MM.1S (cell line): ENCODE measurements around the gene RPL32.

Experiments
- DNase-seq: peaks from one replicate; pipeline ENCODE4 v3.0.0-alpha.2; 2015
- H2AFZ ChIP-seq: fragments of 300-600 bp; sonication (generic); 2 replicates; pipeline ENCODE4 v1.6.0; 2016; ENCODE audit warnings: antibody characterized with exemption, low read length
- H3F3A ChIP-seq: fragments of 300-600 bp; sonication (generic); 2 replicates; pipeline ENCODE4 v1.6.1; 2016; ENCODE audit warnings: mild to moderate bottlenecking, antibody characterized with exemption, low read length, moderate library complexity, mixed read lengths; ENCODE audit not compliant: insufficient read depth
- H3K27ac ChIP-seq: fragments of 300-600 bp; sonication (generic); 2 replicates; pipeline ENCODE4 v1.5.1; 2016; ENCODE audit warnings: mild to moderate bottlenecking, low read length
- H3K27me3 ChIP-seq: fragments of 300-600 bp; sonication (generic); replicated peaks from 2 replicates; pipeline ENCODE4 v1.6.0; 2016; ENCODE audit warnings: low read length; ENCODE audit not compliant: insufficient read depth
- H3K36me3 ChIP-seq: fragments of 300-600 bp; sonication (generic); replicated peaks from 2 replicates; pipeline ENCODE4 v1.6.1; 2016; ENCODE audit warnings: mild to moderate bottlenecking, low read length, mixed read lengths; ENCODE audit not compliant: insufficient read depth
- H3K4me1 ChIP-seq: fragments of 300-600 bp; sonication (generic); 2 replicates; pipeline ENCODE4 v1.6.1; 2016; ENCODE audit warnings: low read length, mixed read lengths
- H3K4me2 ChIP-seq: fragments of 300-600 bp; sonication (generic); 2 replicates; pipeline ENCODE4 v1.6.0; 2016; ENCODE audit warnings: low read depth, low read length
- H3K4me3 ChIP-seq: fragments of 300-600 bp; sonication (generic); 2 replicates; pipeline ENCODE4 v1.5.1; 2016; ENCODE audit warnings: low read length, mixed read lengths
- H3K79me2 ChIP-seq: fragments of 300-600 bp; sonication (generic); 2 replicates; pipeline ENCODE4 v1.6.1; 2016; ENCODE audit warnings: mixed run types, low read length, mixed read lengths
- H3K9ac ChIP-seq: fragments of 300-600 bp; sonication (generic); 2 replicates; pipeline ENCODE4 v1.6.1; 2016; ENCODE audit warnings: low read length, mixed read lengths
- H3K9me2 ChIP-seq: fragments of 300-600 bp; sonication (generic); replicated peaks from 2 replicates; pipeline ENCODE4 v1.6.1; 2016; ENCODE audit warnings: mild to moderate bottlenecking, low read length, mixed read lengths; ENCODE audit not compliant: insufficient read depth
- H3K9me3 ChIP-seq: fragments of 300-600 bp; sonication (generic); replicated peaks from 2 replicates; pipeline ENCODE4 v1.6.1; 2016; ENCODE audit warnings: mild to moderate bottlenecking, low read length, mixed read lengths; ENCODE audit not compliant: insufficient read depth
- H4K20me1 ChIP-seq: fragments of 300-600 bp; sonication (generic); 2 replicates; pipeline ENCODE4 v1.6.1; 2016; ENCODE audit warnings: mild to moderate bottlenecking, low read length, moderate library complexity, mixed read lengths; ENCODE audit not compliant: insufficient read depth
- EZH2 ChIP-seq: fragments of 300-600 bp; sonication (generic); optimal IDR thresholded peaks from 2 replicates; pipeline ENCODE3; 2017; ENCODE audit warnings: low read depth, mild to moderate bottlenecking, antibody characterized with exemption, low read length, mixed read lengths
- EZH2phosphoT487 ChIP-seq: fragments of 300-600 bp; sonication (generic); IDR thresholded peaks from 2 replicates; pipeline ENCODE4 v1.6.1; 2018; ENCODE audit warnings: antibody characterized with exemption, low read length
- TF ChIP-seq, protein P1 (sequence below): fragments of 300-600 bp; sonication (generic); IDR thresholded peaks from 2 replicates; pipeline ENCODE4 v1.5.1; 2016; ENCODE audit warnings: antibody characterized with exemption, low read length, mixed read lengths

RPL32 gene

DNA sequence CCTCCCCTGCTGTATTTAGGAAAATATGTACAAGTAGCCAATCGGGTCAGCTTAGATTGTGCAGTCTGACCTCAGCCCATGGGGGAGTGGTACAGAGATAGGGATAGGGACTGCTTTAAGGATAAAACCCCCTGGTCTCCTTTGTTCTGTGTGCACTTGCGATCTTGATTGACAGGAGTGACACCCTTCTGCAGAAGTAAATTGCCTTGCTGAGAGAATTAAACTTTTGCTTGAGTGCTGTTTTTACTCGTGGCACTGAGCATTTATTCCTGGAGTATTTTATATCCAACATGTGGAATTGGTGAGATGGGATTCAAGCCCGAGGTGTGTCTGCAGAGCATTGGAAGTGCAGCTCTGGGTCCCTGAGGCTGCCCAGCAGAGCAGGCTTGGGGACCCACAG is 23.9 kb upstream of the RPL32 start:
- TF ChIP-seq, protein P1, sequence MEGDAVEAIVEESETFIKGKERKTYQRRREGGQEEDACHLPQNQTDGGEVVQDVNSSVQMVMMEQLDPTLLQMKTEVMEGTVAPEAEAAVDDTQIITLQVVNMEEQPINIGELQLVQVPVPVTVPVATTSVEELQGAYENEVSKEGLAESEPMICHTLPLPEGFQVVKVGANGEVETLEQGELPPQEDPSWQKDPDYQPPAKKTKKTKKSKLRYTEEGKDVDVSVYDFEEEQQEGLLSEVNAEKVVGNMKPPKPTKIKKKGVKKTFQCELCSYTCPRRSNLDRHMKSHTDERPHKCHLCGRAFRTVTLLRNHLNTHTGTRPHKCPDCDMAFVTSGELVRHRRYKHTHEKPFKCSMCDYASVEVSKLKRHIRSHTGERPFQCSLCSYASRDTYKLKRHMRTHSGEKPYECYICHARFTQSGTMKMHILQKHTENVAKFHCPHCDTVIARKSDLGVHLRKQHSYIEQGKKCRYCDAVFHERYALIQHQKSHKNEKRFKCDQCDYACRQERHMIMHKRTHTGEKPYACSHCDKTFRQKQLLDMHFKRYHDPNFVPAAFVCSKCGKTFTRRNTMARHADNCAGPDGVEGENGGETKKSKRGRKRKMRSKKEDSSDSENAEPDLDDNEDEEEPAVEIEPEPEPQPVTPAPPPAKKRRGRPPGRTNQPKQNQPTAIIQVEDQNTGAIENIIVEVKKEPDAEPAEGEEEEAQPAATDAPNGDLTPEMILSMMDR = no peak
- TF ChIP-seq EZH2 = no peak
- no peak for TF ChIP-seq EZH2phosphoT487

DNA sequence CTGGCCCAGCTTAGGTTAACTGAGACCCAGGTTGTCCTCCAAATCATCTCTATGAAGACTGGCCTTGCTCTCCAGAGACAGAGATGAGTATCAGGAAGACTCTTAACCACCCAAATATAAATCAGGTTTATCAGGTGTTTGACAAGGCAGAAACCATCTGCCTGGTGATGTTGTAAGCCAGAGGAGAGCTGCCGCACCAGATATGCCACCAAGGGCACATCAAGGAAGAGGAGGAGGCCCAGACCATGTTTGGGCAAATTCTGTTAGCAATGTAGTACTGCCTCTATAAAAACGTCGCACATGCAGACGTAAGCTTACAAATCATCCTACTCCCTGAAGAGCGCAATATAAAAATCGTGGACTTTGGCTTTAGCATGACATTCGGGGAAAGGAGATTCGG is 21.0 kb upstream of the RPL32 start:
- Histone ChIP-seq H3K4me3 (no peak overlapping the region), H3K4me2 (no peak overlapping the region), H3K4me1 (no peaks in the 10 kb centered on the region), H3K9me3 (no peaks in the 10 kb centered on the region), H3F3A (no peaks in the 10 kb centered on the region), H3K27me3 (peaks cover 79% of the 10 kb centered on the region), H3K79me2 (no peaks in the 10 kb centered on the region), H2AFZ (no peak overlapping the region), H3K36me3 (no peaks in the 10 kb centered on the region), H3K9ac (no peak overlapping the region), H4K20me1 (no peaks in the 10 kb centered on the region), H3K9me2 (no peaks in the 10 kb centered on the region), H3K27ac (no peak overlapping the region)
- TF ChIP-seq EZH2 (no peak), EZH2phosphoT487 (no peak)
- TF ChIP-seq, protein P1 = no peak
- DNase-seq = no peak

More for the DNA sequence above, 23.9 kb upstream of the RPL32 start:
- Histone ChIP-seq H3F3A (no peaks in the 10 kb centered on the region), H3K36me3 (no peaks in the 10 kb centered on the region), H3K4me2 (no peak overlapping the region), H3K9me3 (no peaks in the 10 kb centered on the region), H3K79me2 (no peaks in the 10 kb centered on the region), H3K4me1 (0 out of 2 replicates have a peak, but pooled peaks cover 4% of the 10 kb centered on the region), H2AFZ (no peak overlapping the region), H3K27me3 (peaks cover 87% of the 10 kb centered on the region), H3K9ac (no peak overlapping the region), H3K27ac (no peak overlapping the region), H3K9me2 (no peaks in the 10 kb centered on the region), H4K20me1 (no peaks in the 10 kb centered on the region), H3K4me3 (no peak overlapping the region)
- DNase-seq = no peak

DNA sequence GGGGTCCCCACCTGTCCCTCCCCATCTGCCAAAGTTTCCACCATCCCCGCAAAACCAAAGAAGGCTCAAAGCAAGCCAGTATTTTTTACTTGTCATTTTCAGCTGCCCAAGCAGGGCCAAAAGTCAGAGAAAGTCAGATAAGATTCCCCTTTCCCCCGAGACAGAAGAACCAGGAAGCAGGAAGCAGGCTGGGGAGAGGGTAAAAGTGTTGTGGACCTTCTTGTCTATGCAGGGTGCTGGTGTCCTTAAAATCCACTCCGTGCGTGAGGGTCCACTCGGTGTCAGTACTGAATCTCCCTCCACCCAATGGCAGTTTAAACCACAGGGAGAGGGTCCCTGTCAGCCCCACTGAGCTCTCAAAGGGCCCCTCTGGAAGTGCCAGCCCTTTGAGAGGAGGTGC is 20.2 kb upstream of the RPL32 start:
- no peaks in the 10 kb centered on the region for H3F3A ChIP-seq
- H3K79me2 ChIP-seq = no peaks in the 10 kb centered on the region
- DNase-seq = no peak
- no peaks in the 10 kb centered on the region for H3K9me2 ChIP-seq
- no peak overlapping the region for H3K9ac ChIP-seq
- H3K4me2 ChIP-seq = no peak overlapping the region
- H3K4me3 ChIP-seq = no peak overlapping the region
- no peaks in the 10 kb centered on the region for H3K36me3 ChIP-seq
- H3K4me1 ChIP-seq = no peaks in the 10 kb centered on the region
- H3K27me3 ChIP-seq = peaks cover 74% of the 10 kb centered on the region
- TF ChIP-seq, protein P1 = no peak
- TF ChIP-seq EZH2phosphoT487 (no peak), EZH2 (no peak)
- no peaks in the 10 kb centered on the region for H4K20me1 ChIP-seq
- H3K27ac ChIP-seq = no peak overlapping the region
- H2AFZ ChIP-seq = no peak overlapping the region
- H3K9me3 ChIP-seq = no peaks in the 10 kb centered on the region
